Mesendoderm (in vitro differentiated cells): ENCODE results near the gene GNA12.
A peak's percentile ranks its signal among the peaks of the same experiment; 100 is the strongest.

Experiments used
- DNase-seq: peaks from one replicate; pipeline ENCODE4 v3.0.0; 2013
- H2AK5ac ChIP-seq: 2 replicates; pipeline ENCODE4 v1.6.1; 2013; ENCODE audit warnings: low read length, inconsistent platforms
- H2BK120ac ChIP-seq: 2 replicates; pipeline ENCODE4 v1.6.1; 2013; ENCODE audit warnings: low read depth, mild to moderate bottlenecking, low read length, moderate library complexity, mixed read lengths
- H2BK15ac ChIP-seq: replicated peaks from 2 replicates; pipeline ENCODE4 v1.6.1; 2013; ENCODE audit warnings: low read depth, mild to moderate bottlenecking, moderate library complexity
- H2BK5ac ChIP-seq: 2 replicates; pipeline ENCODE4 v1.6.1; 2013; ENCODE audit warnings: low read length, inconsistent platforms
- H3K18ac ChIP-seq: 2 replicates; pipeline ENCODE4 v1.6.1; 2013; ENCODE audit warnings: mild to moderate bottlenecking, low read length, mixed read lengths
- H3K23ac ChIP-seq: one replicate; pipeline ENCODE4 v1.6.1; 2013; ENCODE audit warnings: low read length
- H3K27ac ChIP-seq: 2 replicates; pipeline ENCODE4 v1.5.1; 2013; ENCODE audit warnings: low read depth, mild to moderate bottlenecking, inconsistent platforms, low read length, moderate library complexity
- H3K27me3 ChIP-seq: 2 replicates; pipeline ENCODE4 v1.6.1; 2013; ENCODE audit warnings: low read length, control low read depth, mild to moderate bottlenecking, inconsistent platforms; ENCODE audit not compliant: insufficient read depth, poor library complexity
- H3K36me3 ChIP-seq: 2 replicates; pipeline ENCODE4 v1.6.1; 2013; ENCODE audit warnings: low read length, inconsistent platforms; ENCODE audit not compliant: control insufficient read depth, insufficient read depth
- H3K4ac ChIP-seq: one replicate; pipeline ENCODE4 v1.6.1; 2013; ENCODE audit warnings: low read depth, mild to moderate bottlenecking, low read length, moderate library complexity
- H3K4me1 ChIP-seq: 2 replicates; pipeline ENCODE4 v1.6.1; 2013; ENCODE audit warnings: low read depth, low read length, inconsistent platforms; ENCODE audit not compliant: control insufficient read depth
- H3K4me2 ChIP-seq: 2 replicates; pipeline ENCODE4 v1.6.1; 2013; ENCODE audit warnings: low read length
- H3K4me3 ChIP-seq: 2 replicates; pipeline ENCODE4 v1.5.1; 2013; ENCODE audit warnings: mild to moderate bottlenecking, low read length
- H3K56ac ChIP-seq: one replicate; pipeline ENCODE4 v1.6.1; 2013; ENCODE audit warnings: low read length
- H3K79me1 ChIP-seq: 2 replicates; pipeline ENCODE4 v1.6.1; 2013; ENCODE audit warnings: low read length, inconsistent platforms
- H3K79me2 ChIP-seq: 2 replicates; pipeline ENCODE4 v1.6.1; 2013; ENCODE audit warnings: mild to moderate bottlenecking, low read length; ENCODE audit not compliant: control insufficient read depth, insufficient read depth
- H3K9ac ChIP-seq: 2 replicates; pipeline ENCODE4 v1.6.1; 2013; ENCODE audit warnings: low read length, inconsistent platforms
- H4K5ac ChIP-seq: one replicate; pipeline ENCODE4 v1.6.1; 2013; ENCODE audit warnings: low read length
- H4K8ac ChIP-seq: one replicate; pipeline ENCODE4 v1.6.1; 2013; ENCODE audit warnings: low read depth, mild to moderate bottlenecking, control low read depth, low read length, moderate library complexity
- WGBS: extraction: QIAGEN DNeasy Blood & Tissue Kit; methylation state at CpG from one replicate; pipeline ENCODE4 v1.1.7; 2013; ENCODE audit warnings: low lambda C conversion rate, missing lambda C conversion rate; ENCODE audit not compliant: insufficient coverage; ENCODE audit errors: extremely low coverage; 5-methylcytosine and 5-hydroxymethylcytosine counted together

The GNA12 gene

DNA sequence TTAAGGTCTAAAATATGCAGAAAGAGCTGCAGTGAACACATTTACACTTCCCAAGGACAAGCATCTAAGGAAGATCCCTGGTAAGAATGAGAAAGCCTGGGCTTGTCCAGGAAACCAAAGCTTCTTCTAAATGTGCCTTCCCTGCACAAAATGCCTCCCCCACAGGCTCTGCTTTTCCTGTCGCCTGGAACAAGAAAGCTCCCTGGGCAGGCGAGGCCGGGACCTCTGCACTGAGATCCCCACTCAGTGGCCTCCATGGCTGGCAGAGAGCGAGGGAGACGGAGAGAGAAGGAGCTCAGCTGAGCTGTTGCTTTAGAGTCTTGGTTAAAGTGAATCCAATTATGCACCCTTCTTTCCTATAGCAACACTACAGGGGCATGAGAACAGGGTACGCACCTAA, 80.5 kb downstream of the GNA12 start:
- Histone ChIP-seq H2BK5ac (no peak overlapping the region), H3K56ac (no peak overlapping the region), H4K5ac (no peak overlapping the region), H3K79me2 (peaks cover 14% of the 10 kb centered on the region), H3K27me3 (no peaks in the 10 kb centered on the region), H2AK5ac (no peak overlapping the region), H3K4me2 (no peak overlapping the region), H3K27ac (no peak overlapping the region), H2BK15ac (no peak overlapping the region), H4K8ac (no peak overlapping the region), H3K4ac (no peak overlapping the region), H3K4me3 (no peak overlapping the region), H3K79me1 (peaks cover 16% of the 10 kb centered on the region), H2BK120ac (no peak overlapping the region), H3K23ac (no peak overlapping the region), H3K4me1 (peaks cover 4% of the 10 kb centered on the region), H3K18ac (no peak overlapping the region), H3K9ac (no peak overlapping the region), H3K36me3 (no peaks in the 10 kb centered on the region)
- no peak for DNase-seq
- no CpG with 5 or more reads among the region's 6 CpGs for WGBS

DNA sequence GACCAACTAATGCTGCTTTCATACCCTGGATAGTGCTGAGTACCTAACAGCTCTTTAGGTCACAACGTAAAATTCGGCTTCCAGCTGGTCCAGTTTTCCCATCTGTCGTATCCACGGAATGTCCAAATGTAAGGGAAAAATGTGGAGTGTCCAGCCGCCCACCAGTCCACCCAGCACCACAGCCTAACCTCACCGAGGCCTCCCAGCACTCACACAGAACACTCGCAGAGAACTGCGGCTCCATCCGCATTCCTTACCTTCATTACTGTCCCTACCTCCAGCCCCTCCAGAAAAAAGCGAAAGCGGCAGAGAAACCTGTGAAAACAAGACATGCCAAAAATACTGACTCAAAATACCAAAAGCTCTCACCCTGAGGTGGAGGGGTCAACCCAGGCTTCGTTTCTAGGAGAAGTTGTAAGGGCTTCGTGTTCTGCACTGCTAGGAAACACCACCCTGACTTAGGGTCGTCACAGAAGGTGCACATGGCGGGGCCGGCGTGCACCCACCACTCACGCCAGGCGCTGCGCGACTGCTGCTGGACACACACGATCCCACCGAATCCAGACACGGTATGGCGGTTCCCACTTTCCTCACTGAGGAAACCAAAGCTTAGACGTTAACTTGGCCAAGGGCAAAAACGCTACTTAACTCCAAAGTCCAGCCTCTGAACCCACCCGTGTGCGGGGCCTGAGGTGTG, 82.2 kb downstream of the GNA12 start:
- H3K56ac ChIP-seq, result no peak overlapping the region
- WGBS, result no CpG with 5 or more reads among the region's 29 CpGs
- H2BK5ac ChIP-seq, result no peak overlapping the region
- H4K8ac ChIP-seq, result no peak overlapping the region
- no peak overlapping the region for H3K4me3 ChIP-seq
- H2AK5ac ChIP-seq, result no peak overlapping the region
- DNase-seq, result no peak
- H3K79me2 ChIP-seq, result peaks cover 17% of the 10 kb centered on the region
- peak overlapping the region; percentile 60 for H3K23ac ChIP-seq
- H3K4me1 ChIP-seq, result peaks cover 6% of the 10 kb centered on the region
- H3K36me3 ChIP-seq, result no peaks in the 10 kb centered on the region
- no peak overlapping the region for H3K18ac ChIP-seq
- H3K9ac ChIP-seq, result no peak overlapping the region
- H3K4ac ChIP-seq, result no peak overlapping the region
- no peak overlapping the region for H4K5ac ChIP-seq
- H2BK15ac ChIP-seq, result no peak overlapping the region
- no peak overlapping the region for H3K4me2 ChIP-seq
- no peak overlapping the region for H2BK120ac ChIP-seq
- H3K27ac ChIP-seq, result no peak overlapping the region
- H3K79me1 ChIP-seq, result peaks cover 23% of the 10 kb centered on the region
- H3K27me3 ChIP-seq, result no peaks in the 10 kb centered on the region

DNA sequence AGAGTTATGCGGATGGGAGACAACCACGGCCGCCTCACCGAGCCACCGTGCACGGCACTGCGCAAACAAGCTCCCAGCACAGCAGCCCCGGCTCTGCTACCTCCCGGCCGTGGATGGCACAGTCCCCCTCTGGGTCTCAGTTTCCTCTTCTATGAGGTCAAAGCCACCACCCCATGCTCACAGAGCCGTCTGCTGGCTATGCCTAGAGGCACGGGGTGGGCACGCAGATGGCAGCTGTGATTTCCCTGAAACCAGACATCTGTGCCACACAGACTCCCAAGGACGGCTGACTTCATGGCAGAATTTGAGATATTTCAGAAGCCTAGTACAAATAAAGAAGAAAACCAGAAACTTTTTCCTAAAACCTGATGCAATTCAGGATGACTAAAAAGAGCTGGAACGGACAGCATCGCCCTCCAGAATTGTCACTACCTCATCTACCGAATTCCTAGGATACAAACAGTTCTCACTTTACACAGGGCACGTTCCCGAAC, 82.9 kb downstream of the GNA12 start:
- Histone ChIP-seq H4K8ac (no peak overlapping the region), H2AK5ac (no peak overlapping the region), H3K9ac (no peak overlapping the region)

GRCh38 chr7:2760098-2760889, 83.8 kb downstream of the GNA12 start:
- no peak overlapping the region for H2BK15ac ChIP-seq
- no peak overlapping the region for H4K5ac ChIP-seq
- no peak overlapping the region for H3K27ac ChIP-seq
- H3K23ac ChIP-seq, result no peak overlapping the region
- no peak overlapping the region for H3K4ac ChIP-seq
- H2BK5ac ChIP-seq, result no peak overlapping the region
- H3K36me3 ChIP-seq, result no peaks in the 10 kb centered on the region
- H3K79me2 ChIP-seq, result peaks cover 17% of the 10 kb centered on the region
- no peaks in the 10 kb centered on the region for H3K27me3 ChIP-seq
- H3K4me3 ChIP-seq, result no peak overlapping the region
- peak; percentile 91 for DNase-seq
- no peak overlapping the region for H3K9ac ChIP-seq
- no peak overlapping the region for H2BK120ac ChIP-seq
- H3K4me1 ChIP-seq, result peaks cover 6% of the 10 kb centered on the region
- peaks cover 23% of the 10 kb centered on the region for H3K79me1 ChIP-seq
- no CpG with 5 or more reads among the region's 22 CpGs for WGBS
- H2AK5ac ChIP-seq, result no peak overlapping the region
- H4K8ac ChIP-seq, result no peak overlapping the region
- peak overlapping the region; percentile 58 for H3K56ac ChIP-seq
- no peak overlapping the region for H3K4me2 ChIP-seq
- no peak overlapping the region for H3K18ac ChIP-seq

More for the DNA sequence above, 82.9 kb downstream of the GNA12 start:
- H3K79me2 ChIP-seq, result peaks cover 17% of the 10 kb centered on the region
- H3K4me1 ChIP-seq, result peaks cover 6% of the 10 kb centered on the region
- H3K4me2 ChIP-seq, result no peak overlapping the region
- H3K18ac ChIP-seq, result no peak overlapping the region
- no peak overlapping the region for H3K4ac ChIP-seq
- H3K4me3 ChIP-seq, result no peak overlapping the region
- no peak for DNase-seq
- H4K5ac ChIP-seq, result no peak overlapping the region
- no peak overlapping the region for H3K23ac ChIP-seq
- H3K36me3 ChIP-seq, result no peaks in the 10 kb centered on the region
- no CpG with 5 or more reads among the region's 19 CpGs for WGBS
- no peak overlapping the region for H2BK15ac ChIP-seq
- H3K27ac ChIP-seq, result no peak overlapping the region
- no peak overlapping the region for H3K56ac ChIP-seq
- H3K79me1 ChIP-seq, result peaks cover 23% of the 10 kb centered on the region
- H2BK5ac ChIP-seq, result no peak overlapping the region
- no peaks in the 10 kb centered on the region for H3K27me3 ChIP-seq
- no peak overlapping the region for H2BK120ac ChIP-seq

GRCh38 chr7:2759736-2760097, 84.4 kb downstream of the GNA12 start:
- Histone ChIP-seq H3K4me1 (peaks cover 6% of the 10 kb centered on the region), H3K4me3 (no peak overlapping the region)

More at GRCh38 chr7:2759736-2760097, 84.4 kb downstream of the GNA12 start:
- Histone ChIP-seq H3K9ac (no peak overlapping the region), H4K8ac (no peak overlapping the region), H4K5ac (no peak overlapping the region), H3K36me3 (no peaks in the 10 kb centered on the region), H3K4ac (no peak overlapping the region), H3K23ac (no peak overlapping the region), H3K27ac (no peak overlapping the region), H3K56ac (no peak overlapping the region), H3K79me2 (peaks cover 19% of the 10 kb centered on the region), H2BK15ac (no peak overlapping the region), H2BK120ac (no peak overlapping the region), H2BK5ac (no peak overlapping the region), H2AK5ac (no peak overlapping the region), H3K18ac (no peak overlapping the region), H3K27me3 (no peaks in the 10 kb centered on the region), H3K4me2 (no peak overlapping the region), H3K79me1 (peaks cover 27% of the 10 kb centered on the region)
- DNase-seq, result no peak
- no CpG with 5 or more reads among the region's 8 CpGs for WGBS
